ENCODE measurements around the gene LYZL1.
"Not testable (repeated sequence)": the region's sequence is repeated elsewhere in the genome, so short reads cannot be mapped to it uniquely, and the experiment has no call there.

LYZL1 gene

GRCh38 chr10:29328983-29329382 lies 40.1 kb downstream of the LYZL1 start:
- no peak for DNase-seq (ENCODE audit: low spot score)

DNA sequence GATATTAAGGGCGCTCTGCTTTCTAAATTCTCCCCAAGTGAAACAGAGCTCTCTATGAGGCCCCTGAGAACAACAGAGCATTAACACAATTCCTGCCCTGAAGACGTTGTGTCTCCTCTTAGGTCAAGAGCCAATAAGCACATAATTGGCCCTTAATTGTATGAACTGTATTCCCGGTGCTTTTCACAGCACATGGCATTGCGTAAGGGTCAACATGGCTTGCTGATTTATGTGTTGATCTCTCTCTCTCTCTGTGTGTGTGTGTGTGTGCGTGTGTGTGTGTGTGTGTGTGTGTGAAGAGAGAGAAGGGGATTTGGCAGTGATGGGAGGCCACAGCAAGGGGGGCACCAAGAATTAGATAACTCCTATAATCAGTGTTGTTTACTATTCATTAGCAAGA lies 40.5 kb downstream of the LYZL1 start:
- peak; percentile 75 for DNase-seq (ENCODE audit: low spot score)

- DNase-seq (ENCODE audit: low spot score) = no peak
These were observed 43.3 kb downstream of the LYZL1 start for GRCh38 chr10:29332061-29332760.

DNA sequence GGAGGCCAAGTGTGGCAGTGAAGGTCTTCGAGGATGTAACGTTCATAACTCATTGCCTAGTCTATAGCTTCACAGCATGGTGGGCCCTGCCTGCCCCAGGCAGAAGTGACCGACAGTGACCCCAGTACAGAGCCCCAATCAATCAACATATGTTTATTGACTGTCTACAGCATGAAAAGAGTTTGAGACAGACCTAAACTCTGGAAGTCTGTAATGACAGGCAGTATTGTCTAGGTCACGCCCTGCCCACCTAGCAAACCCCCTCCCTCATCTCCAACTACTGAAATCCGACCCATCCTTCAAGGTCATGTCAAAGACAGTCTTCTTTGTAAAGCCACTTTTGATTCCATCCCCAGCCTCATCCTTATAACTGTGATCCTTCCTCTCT lies 43.9 kb downstream of the LYZL1 start:
- DNase-seq (ENCODE audit: low spot score) = no peak

DNA sequence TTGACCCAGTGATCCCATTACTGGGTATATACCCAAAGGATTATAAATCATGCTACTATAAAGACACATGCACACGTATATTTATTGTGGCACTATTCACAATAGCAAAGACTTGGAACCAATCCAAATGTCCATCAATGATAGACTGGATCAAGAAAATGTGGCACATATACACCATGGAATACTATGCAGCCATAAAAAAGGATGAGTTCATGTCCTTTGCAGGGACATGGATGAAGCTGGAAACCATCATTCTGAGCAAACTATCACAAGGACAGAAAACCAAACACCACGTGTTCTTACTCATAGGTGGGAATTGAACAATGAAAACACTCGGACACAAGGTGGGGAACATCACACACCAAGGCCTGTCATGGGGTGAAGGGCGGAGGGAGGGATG lies 48.7 kb downstream of the LYZL1 start:
- DNase-seq (ENCODE audit: low spot score) = not testable (repeated sequence)

DNA sequence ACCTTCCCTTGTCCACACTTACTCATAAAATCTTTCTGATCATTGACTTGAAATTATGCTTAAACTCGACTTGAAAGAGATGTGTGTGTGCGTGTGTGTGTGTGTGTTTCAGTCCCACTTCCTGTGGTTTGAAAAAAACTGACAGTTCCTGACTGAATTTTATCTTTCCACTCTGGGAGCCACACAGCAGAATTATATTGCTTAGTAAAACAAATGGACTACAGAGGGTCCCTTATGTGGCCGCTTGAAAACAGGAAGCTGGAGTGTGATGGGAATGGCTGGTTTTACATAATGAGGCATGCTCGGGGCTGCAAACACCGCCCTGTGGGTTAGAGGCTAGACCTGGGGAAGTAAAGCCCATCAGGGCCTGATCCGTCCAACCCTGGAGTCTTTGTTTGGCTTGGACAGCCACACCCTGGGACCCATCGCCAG lies 54.8 kb downstream of the LYZL1 start:
- no peak for DNase-seq (ENCODE audit: low spot score)

DNA sequence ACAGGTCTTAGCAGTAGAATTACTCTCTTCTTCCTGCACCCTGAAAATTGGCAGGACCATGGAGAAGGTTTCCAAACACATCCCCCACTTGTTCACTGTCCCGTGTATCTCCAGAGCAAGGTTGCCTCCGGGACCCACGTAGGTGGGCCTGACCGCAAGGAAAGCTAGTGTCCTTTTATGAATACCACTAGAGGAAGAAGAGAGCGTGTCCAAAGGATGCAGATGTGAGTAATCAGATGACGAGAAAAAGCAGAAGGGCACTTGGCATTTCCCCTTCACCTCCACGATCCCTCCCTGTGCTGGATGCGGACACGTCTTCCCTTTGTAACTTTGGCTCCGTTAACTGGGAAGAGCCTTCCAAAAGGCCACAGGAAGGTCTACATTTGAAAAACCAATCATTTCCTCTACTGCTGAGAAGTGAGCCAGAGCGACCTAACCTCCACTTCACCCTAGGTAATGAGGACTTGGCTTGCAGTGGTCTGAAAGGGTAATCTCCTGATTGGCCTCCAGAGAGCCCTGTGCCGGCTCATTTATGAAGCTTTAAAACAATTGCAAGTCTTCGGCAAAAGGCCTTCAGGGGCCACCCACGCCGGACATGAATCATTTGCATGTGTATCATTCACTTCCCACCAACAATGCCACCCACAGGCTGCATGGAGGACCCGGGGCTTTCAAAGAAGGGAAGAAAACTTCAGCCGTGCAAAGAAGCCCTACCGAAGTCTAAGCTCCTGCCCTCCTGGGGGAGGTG lies 55.4 kb downstream of the LYZL1 start:
- DNase-seq (ENCODE audit: low spot score) = no peak

GRCh38 chr10:29345144-29345909 lies 56.5 kb downstream of the LYZL1 start:
- no peak for DNase-seq (ENCODE audit: low spot score)

GRCh38 chr10:29345910-29346209 lies 57.0 kb downstream of the LYZL1 start:
- no peak for DNase-seq (ENCODE audit: low spot score)

GRCh38 chr10:29346296-29347001 lies 57.6 kb downstream of the LYZL1 start:
- no peak for DNase-seq (ENCODE audit: low spot score)

DNA sequence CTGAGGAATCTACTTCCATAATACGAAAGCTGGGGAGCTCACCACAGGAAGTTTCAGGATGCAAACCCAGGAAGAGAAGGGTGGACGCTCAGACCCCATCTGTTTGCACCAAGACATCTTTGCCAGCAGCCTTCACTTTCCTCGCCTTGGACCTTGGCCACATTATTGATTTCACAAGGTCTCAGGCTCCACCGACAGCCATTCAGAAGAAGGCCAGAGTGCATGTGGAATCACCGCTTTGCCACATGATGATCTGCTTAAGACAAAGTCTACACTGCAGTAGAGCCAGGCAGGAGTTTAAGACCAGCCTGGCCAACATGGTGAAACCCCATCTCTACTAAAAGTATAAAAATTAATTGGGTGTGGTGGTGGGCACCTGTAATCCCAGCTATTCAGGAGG lies 60.0 kb downstream of the LYZL1 start:
- DNase-seq (ENCODE audit: low spot score) = no peak

GRCh38 chr10:29353305-29353704 lies 64.4 kb downstream of the LYZL1 start:
- no peak for DNase-seq (ENCODE audit: low spot score)

DNA sequence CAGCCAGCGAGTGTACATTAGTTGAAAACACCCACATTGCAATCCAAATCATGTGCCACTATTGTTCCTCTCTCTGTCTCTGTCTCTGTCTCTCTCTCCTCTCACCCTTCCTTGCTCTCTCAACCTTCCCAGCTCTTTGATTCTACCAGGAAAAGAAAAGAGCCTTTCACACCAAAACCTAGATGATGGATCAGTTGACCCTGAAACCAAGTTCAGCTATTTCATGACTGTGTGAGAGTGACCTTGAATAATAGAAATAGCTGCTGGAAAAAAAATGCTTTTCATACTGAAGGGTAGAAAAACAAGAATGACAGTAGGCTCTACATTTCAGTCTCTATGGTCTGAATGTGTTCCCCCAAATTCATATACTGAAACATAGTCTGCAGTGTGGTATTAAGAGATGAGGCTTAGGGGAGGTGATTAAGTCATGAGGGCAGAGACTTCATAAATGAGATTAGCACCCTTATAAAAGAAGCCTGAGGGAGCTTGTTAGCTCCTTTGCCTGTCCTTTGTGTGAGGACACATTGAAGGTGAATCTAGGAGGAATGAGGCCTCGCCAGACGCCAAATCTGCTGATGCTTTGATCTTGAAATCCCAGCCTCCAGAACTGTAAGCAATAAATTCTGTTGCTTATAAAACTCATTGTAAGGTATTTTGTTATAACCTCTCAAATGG lies 65.2 kb downstream of the LYZL1 start:
- no peak for DNase-seq (ENCODE audit: low spot score)

DNA sequence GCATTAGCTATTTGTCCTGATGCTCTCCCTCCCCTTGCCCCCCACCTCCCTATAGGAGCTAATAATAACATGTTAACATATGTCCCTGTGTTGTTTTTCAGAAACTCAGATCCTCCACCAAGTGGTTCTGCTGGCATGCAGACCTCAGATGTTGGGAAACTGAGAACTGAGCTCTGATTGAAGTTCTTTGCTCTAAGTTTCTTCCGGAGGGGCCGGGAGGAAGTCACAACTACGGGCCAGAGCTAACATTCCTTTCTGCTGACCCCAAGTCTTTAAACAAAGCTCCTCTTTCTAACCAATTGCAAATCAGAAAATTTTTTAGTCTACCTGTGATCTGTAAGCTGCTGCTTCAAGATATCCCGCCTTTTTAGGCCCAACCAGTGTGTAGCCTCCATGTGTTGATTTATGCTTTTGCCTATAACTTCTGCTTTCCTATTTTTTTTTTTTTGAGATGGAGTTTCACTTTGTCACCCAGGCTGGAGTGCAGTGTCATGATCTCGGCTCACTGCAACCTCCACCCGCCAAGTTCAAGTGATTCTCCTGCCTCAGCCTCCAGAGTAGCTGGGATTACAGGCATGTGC lies 66.6 kb downstream of the LYZL1 start:
- DNase-seq (ENCODE audit: low spot score) = no peak

DNA sequence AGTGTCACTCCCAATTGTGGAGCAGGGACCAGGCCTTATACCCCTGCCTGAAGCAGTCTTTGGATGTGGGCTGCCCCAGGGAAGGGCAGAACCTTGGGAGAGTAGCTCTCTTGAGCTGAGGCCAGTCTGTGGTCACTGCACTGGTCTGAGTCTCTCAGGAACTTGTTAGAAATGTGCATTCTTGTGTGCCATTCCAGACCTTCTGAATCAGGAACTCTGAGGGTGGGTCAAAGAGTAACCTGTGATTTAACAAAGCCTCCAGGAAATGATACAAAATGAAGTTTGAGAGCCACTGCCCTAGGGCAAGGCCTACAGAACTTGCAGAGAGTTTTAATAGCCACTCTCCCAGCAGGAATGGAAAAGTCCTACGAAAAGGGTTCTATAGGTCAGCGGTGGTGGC lies 68.1 kb downstream of the LYZL1 start:
- DNase-seq (ENCODE audit: low spot score) = no peak

GRCh38 chr10:29358010-29358616 lies 69.2 kb downstream of the LYZL1 start:
- DNase-seq (ENCODE audit: low spot score) = no peak

- not testable (repeated sequence) for DNase-seq (ENCODE audit: low spot score)
These were observed 71.5 kb downstream of the LYZL1 start for GRCh38 chr10:29360215-29360853.

Measured in SK-N-DZ (cell line).